Measurements from ENCODE around the gene DNAJC5G. TPM values are rescaled to one million over a fixed set of nuclear protein-coding genes. Genes with fewer than 3 reads are reported as not detected.

DNAJC5G gene
- total and polyA plus RNA-seq, 2 of the 13 experiments (the other 11 are each of a cell fraction or from before 2014, with no cell fraction given) = 0.05 TPM; not detected in 1

DNA sequence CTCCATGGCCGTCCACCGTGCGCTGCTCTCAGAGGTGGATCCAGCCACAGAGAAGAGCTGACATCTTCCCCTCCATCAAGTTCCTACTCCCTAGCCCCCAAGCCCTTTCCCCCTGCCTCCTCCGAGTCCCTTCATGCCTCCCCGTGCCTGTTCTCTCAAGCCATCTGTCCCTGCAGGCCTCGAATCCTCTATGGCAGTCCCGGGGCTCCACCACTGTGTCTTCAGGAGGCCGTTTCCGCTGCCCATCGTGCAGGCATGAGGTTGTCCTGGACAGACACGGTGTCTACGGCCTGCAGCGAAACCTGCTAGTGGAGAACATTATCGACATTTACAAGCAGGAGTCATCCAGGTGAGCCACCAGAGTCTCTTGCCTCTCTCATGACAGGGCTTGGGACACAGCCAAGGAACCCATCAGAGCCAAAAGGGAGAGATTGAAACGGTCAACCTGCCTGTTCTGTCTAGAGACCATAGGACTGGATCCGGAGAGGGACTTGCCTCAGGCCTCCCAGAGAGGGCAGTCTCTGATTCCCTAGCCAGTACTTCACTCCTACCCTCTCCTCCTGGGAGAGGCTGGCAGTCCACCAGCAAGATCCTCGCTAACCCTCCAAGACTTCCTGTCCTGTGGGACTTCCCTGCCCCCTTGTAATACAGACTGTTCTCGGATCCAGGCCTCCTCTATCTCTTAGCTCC lies 23.3 kb downstream of the DNAJC5G start:
- H3K4me1 ChIP-seq (ENCODE audit: insufficient read depth, low read length) = peaks cover 69% of the 10 kb centered on the region
- no peak overlapping the region for H3K27ac ChIP-seq (ENCODE audit: extremely low read length, insufficient read depth, low read length)
- DNase-seq (ENCODE audit: low spot score) = no peak
- ChIA-PET CTCF (ENCODE audit: low intra/inter-chr PET ratio, low total read pairs) (no interaction called here), POLR2A (interaction anchor here (1.2 kb wide), 1 partner anchor 24 kb away, joined by 4 read pairs; the partner anchor contains the start of gene MPV17)
- no TSS peak for BruUV-seq (replicated peaks)
- H3K9ac ChIP-seq (ENCODE audit: insufficient read depth, low read depth, low read length) = 0 out of 2 replicates have a peak overlapping the region, but pooled peaks have one; percentile 6
- H3K4me3 ChIP-seq (replicated peaks in 1 of 3; ENCODE audit: insufficient read depth in 1 of 3, low read depth in 2 of 3, low read length in 3 of 3) = no peak overlapping the region
- in situ Hi-C loops (cut with HindIII; ENCODE audit: extremely low pct_ligation_motif_present, low pct_unique_long_range_greater_than_20kb) = no loop called here
- no peaks in the 10 kb centered on the region for H3K79me2 ChIP-seq (ENCODE audit: insufficient read depth, low read length)
- H2AFZ ChIP-seq (ENCODE audit: low read length) = no peak overlapping the region
- no peaks in the 10 kb centered on the region; a peak in 1 of 5 replicates for H3K27me3 ChIP-seq (ENCODE audit: control insufficient read depth in 1 of 2, insufficient read depth in 2 of 2, low read length in 2 of 2)
- no peaks in the 10 kb centered on the region for H4K20me1 ChIP-seq (ENCODE audit: insufficient read depth, low read length)
- intact Hi-C loops (cut with micrococcal nuclease; ENCODE audit: unreplicated experiment) = no loop called here
- FAIRE-seq = no peak
- no peaks in the 10 kb centered on the region for H3K9me3 ChIP-seq (ENCODE audit: low read length)
- 60% methylated on average over 18 of the region's 18 CpGs for WGBS (ENCODE audit: low lambda C conversion rate)
- no peaks in the 10 kb centered on the region for H3K36me3 ChIP-seq (replicated peaks in 1 of 2; ENCODE audit: control insufficient read depth in 1 of 2, insufficient read depth in 2 of 2, low read length in 2 of 2)
- ATAC-seq = peak; percentile 62
- peak overlapping the region; percentile 23; the same call in 1 of the 2 replicates for H3K4me2 ChIP-seq (ENCODE audit: low read depth, low read length)
- TF ChIP-seq IKZF1 (IDR thresholded peaks at IDR 0.05) = no peak
- no peak for TF ChIP-seq ZNF136 (CRISPR knock-in tag; IDR thresholded peaks at IDR 0.05; ENCODE audit: low read depth)
- no peak for TF ChIP-seq ZNF232 (CRISPR knock-in tag; IDR thresholded peaks at IDR 0.05; ENCODE audit: borderline replicate concordance)
- TF ChIP-seq RBM22 (optimal IDR thresholded peaks at IDR 0.05; ENCODE audit: low read length) = no peak
- TF ChIP-seq, protein P1, sequence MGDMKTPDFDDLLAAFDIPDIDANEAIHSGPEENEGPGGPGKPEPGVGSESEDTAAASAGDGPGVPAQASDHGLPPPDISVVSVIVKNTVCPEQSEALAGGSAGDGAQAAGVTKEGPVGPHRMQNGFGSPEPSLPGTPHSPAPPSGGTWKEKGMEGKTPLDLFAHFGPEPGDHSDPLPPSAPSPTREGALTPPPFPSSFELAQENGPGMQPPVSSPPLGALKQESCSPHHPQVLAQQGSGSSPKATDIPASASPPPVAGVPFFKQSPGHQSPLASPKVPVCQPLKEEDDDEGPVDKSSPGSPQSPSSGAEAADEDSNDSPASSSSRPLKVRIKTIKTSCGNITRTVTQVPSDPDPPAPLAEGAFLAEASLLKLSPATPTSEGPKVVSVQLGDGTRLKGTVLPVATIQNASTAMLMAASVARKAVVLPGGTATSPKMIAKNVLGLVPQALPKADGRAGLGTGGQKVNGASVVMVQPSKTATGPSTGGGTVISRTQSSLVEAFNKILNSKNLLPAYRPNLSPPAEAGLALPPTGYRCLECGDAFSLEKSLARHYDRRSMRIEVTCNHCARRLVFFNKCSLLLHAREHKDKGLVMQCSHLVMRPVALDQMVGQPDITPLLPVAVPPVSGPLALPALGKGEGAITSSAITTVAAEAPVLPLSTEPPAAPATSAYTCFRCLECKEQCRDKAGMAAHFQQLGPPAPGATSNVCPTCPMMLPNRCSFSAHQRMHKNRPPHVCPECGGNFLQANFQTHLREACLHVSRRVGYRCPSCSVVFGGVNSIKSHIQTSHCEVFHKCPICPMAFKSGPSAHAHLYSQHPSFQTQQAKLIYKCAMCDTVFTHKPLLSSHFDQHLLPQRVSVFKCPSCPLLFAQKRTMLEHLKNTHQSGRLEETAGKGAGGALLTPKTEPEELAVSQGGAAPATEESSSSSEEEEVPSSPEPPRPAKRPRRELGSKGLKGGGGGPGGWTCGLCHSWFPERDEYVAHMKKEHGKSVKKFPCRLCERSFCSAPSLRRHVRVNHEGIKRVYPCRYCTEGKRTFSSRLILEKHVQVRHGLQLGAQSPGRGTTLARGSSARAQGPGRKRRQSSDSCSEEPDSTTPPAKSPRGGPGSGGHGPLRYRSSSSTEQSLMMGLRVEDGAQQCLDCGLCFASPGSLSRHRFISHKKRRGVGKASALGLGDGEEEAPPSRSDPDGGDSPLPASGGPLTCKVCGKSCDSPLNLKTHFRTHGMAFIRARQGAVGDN (CRISPR knock-in tag; IDR thresholded peaks at IDR 0.05) = peak; percentile 45
- no peak for TF ChIP-seq AHR (CRISPR knock-in tag; IDR thresholded peaks at IDR 0.05)
- no peak for TF ChIP-seq TBX2 (CRISPR knock-in tag; IDR thresholded peaks at IDR 0.05; ENCODE audit: borderline replicate concordance)
- TF ChIP-seq ZNF747 (CRISPR knock-in tag; IDR thresholded peaks at IDR 0.05; ENCODE audit: borderline replicate concordance) = peak; percentile 46; the same call in 1 of the 2 replicates
- TF ChIP-seq ZNF350 (CRISPR knock-in tag; IDR thresholded peaks at IDR 0.05; ENCODE audit: borderline replicate concordance, low read depth) = 0 out of 2 replicates have a peak, but pooled peaks have one; percentile 5
- no peak for TF ChIP-seq ZNF143 (CRISPR knock-in tag; IDR thresholded peaks at IDR 0.05)
- no peak for TF ChIP-seq MIXL1 (CRISPR knock-in tag; IDR thresholded peaks at IDR 0.05)
- no peak for TF ChIP-seq ZNF878 (CRISPR knock-in tag; IDR thresholded peaks at IDR 0.05)
- no peak for TF ChIP-seq EP300 (IDR thresholded peaks at IDR 0.05; ENCODE audit: low read depth in 2 of 2, low read length in 2 of 2)
- no peak for TF ChIP-seq EP300 (CRISPR knock-in tag; IDR thresholded peaks at IDR 0.05; ENCODE audit: borderline replicate concordance)
- TF ChIP-seq ZNF274 (CRISPR knock-in tag; IDR thresholded peaks at IDR 0.05) = 0 out of 2 replicates have a peak, but pooled peaks have one; percentile 23
- peak; percentile 79 for TF ChIP-seq ZBTB38 (CRISPR knock-in tag; IDR thresholded peaks at IDR 0.05)
- TF ChIP-seq, protein P2, sequence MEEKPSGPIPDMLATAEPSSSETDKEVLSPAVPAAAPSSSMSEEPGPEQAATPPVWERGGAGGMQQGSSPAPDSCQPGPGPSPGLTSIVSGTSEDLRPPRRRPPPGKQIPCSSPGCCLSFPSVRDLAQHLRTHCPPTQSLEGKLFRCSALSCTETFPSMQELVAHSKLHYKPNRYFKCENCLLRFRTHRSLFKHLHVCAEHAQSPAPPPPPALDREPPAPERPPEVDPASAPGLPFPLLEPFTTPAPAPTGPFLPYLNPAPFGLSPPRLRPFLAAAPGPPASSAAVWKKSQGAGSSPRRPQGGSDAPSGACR (CRISPR knock-in tag; IDR thresholded peaks at IDR 0.05) = no peak
- no peak for TF ChIP-seq RFX3 (CRISPR knock-in tag; IDR thresholded peaks at IDR 0.05)
- TF ChIP-seq ZNF569 (CRISPR knock-in tag; IDR thresholded peaks at IDR 0.05; ENCODE audit: borderline replicate concordance) = no peak
- no peak for TF ChIP-seq TP53 (CRISPR knock-in tag; conservative IDR thresholded peaks at IDR 0.05)
- no peak for TF ChIP-seq KDM4B (CRISPR knock-in tag; IDR thresholded peaks at IDR 0.05)
